Mesenchymal stem cell (in vitro differentiated cells and primary cell): ENCODE results near the gene SYNGR4.
A peak's percentile ranks its signal among the peaks of the same experiment; 100 is the strongest.

Experiments used
- DNase-seq: peaks from one replicate; pipeline ENCODE4 v3.0.0-alpha.2; 2013
- H2AFZ ChIP-seq: one replicate; pipeline ENCODE4 v1.6.1; 2013; ENCODE audit warnings: low read depth, mild to moderate bottlenecking, control low read depth, inconsistent platforms, low read length, moderate library complexity
- H2AK5ac ChIP-seq: 2 replicates; pipeline ENCODE4 v1.6.1; 2013; ENCODE audit warnings: low read length, moderate library complexity, mild to moderate bottlenecking, inconsistent platforms; ENCODE audit not compliant: severe bottlenecking
- H2BK120ac ChIP-seq: one replicate; pipeline ENCODE4 v1.6.1; 2013; ENCODE audit warnings: low read depth, mild to moderate bottlenecking, inconsistent platforms, low read length, moderate library complexity
- H2BK12ac ChIP-seq, 2 experiments: one replicate each; pipeline ENCODE4 v1.6.1; 2013; ENCODE audit warnings: inconsistent platforms in 2 of 2, low read length in 2 of 2, mild to moderate bottlenecking in 2 of 2, moderate library complexity in 2 of 2, control low read depth in 1 of 2
- H2BK15ac ChIP-seq: one replicate; pipeline ENCODE4 v1.6.1; 2013; ENCODE audit warnings: mild to moderate bottlenecking, low read depth, inconsistent platforms; ENCODE audit not compliant: poor library complexity, severe bottlenecking
- H2BK5ac ChIP-seq: 2 replicates; pipeline ENCODE4 v1.6.1; 2013; ENCODE audit warnings: low read depth, mild to moderate bottlenecking, low read length, control low read depth, inconsistent platforms; ENCODE audit not compliant: poor library complexity, severe bottlenecking
- H3K14ac ChIP-seq, 2 experiments: one replicate each; pipeline ENCODE4 v1.6.1; 2013; ENCODE audit warnings: inconsistent platforms in 2 of 2, low read length in 2 of 2, control low read depth in 1 of 2, mild to moderate bottlenecking in 1 of 2, moderate library complexity in 1 of 2
- H3K18ac ChIP-seq, 2 experiments: one replicate each; pipeline ENCODE4 v1.6.1; 2013; ENCODE audit warnings: inconsistent platforms in 2 of 2, low read length in 2 of 2, control low read depth in 1 of 2, low read depth in 1 of 2, mild to moderate bottlenecking in 1 of 2
- H3K23ac ChIP-seq, 2 experiments: one replicate each; pipeline ENCODE4 v1.6.1; 2013; ENCODE audit warnings: inconsistent platforms in 2 of 2, low read length in 2 of 2, mild to moderate bottlenecking in 2 of 2, moderate library complexity in 2 of 2, control low read depth in 1 of 2
- H3K27ac ChIP-seq: 2 replicates; pipeline ENCODE4 v1.5.1; 2013; ENCODE audit warnings: mild to moderate bottlenecking, moderate library complexity, low read length, control low read depth, inconsistent platforms; ENCODE audit not compliant: poor library complexity, severe bottlenecking
- H3K27me3 ChIP-seq, 2 experiments: 2 replicates each; pipeline versions ENCODE4 v1.6.1 to v1.7.0; 2013; ENCODE audit warnings: low read length in 2 of 2, mild to moderate bottlenecking in 2 of 2, moderate library complexity in 2 of 2, control low read depth in 1 of 2, inconsistent platforms in 1 of 2; ENCODE audit not compliant: control insufficient read depth in 1 of 2, insufficient read depth in 1 of 2
- H3K36me3 ChIP-seq, 2 experiments: 2 replicates each; pipeline versions ENCODE4 v1.6.1 to v1.7.0; 2013; ENCODE audit warnings: low read length in 2 of 2, control low read depth in 1 of 2, inconsistent platforms in 1 of 2, low read depth in 1 of 2, mild to moderate bottlenecking in 1 of 2; ENCODE audit not compliant: insufficient read depth in 2 of 2, control insufficient read depth in 1 of 2
- H3K4ac ChIP-seq, 2 experiments: one replicate each; pipeline ENCODE4 v1.6.1; 2013; ENCODE audit warnings: inconsistent platforms in 2 of 2, low read length in 2 of 2, mild to moderate bottlenecking in 2 of 2, moderate library complexity in 2 of 2, control low read depth in 1 of 2, low read depth in 1 of 2
- H3K4me1 ChIP-seq: 2 replicates; pipeline ENCODE4 v1.6.1; 2013; ENCODE audit warnings: low read depth, low read length, control low read depth; ENCODE audit not compliant: control insufficient read depth, insufficient read depth
- H3K4me2 ChIP-seq: 2 replicates; pipeline ENCODE4 v1.6.1; 2013; ENCODE audit warnings: low read length, mild to moderate bottlenecking, inconsistent platforms; ENCODE audit not compliant: poor library complexity, severe bottlenecking
- H3K4me3 ChIP-seq, 2 experiments: 2 replicates each; pipeline versions ENCODE4 v1.5.1 to v1.7.0; 2013; ENCODE audit warnings: low read length in 2 of 2, mild to moderate bottlenecking in 2 of 2, control low read depth in 1 of 2, low read depth in 1 of 2; ENCODE audit not compliant: insufficient read depth in 1 of 2
- H3K79me1 ChIP-seq: replicated peaks from 2 replicates; pipeline ENCODE4 v1.6.1; 2013; ENCODE audit warnings: mild to moderate bottlenecking, control low read depth, low read length, inconsistent platforms; ENCODE audit not compliant: poor library complexity, severe bottlenecking
- H3K9ac ChIP-seq: 2 replicates; pipeline ENCODE4 v1.7.0; 2013; ENCODE audit warnings: mild to moderate bottlenecking, low read length, moderate library complexity
- H3K9me3 ChIP-seq: 2 replicates; pipeline ENCODE4 v1.7.0; 2013; ENCODE audit warnings: mild to moderate bottlenecking, low read length; ENCODE audit not compliant: control insufficient read depth
- H4K8ac ChIP-seq: one replicate; pipeline ENCODE4 v1.6.1; 2013; ENCODE audit warnings: inconsistent platforms, mild to moderate bottlenecking, low read length, moderate library complexity
- H4K91ac ChIP-seq: one replicate; pipeline ENCODE4 v1.6.1; 2013; ENCODE audit warnings: mild to moderate bottlenecking, low read length, inconsistent platforms
- WGBS: methylation state at CpG from one replicate; pipeline ENCODE4 v1.1.7; 2013; ENCODE audit warnings: mixed read lengths; 5-methylcytosine and 5-hydroxymethylcytosine counted together

Gene SYNGR4

GRCh38 chr19:48393559-48394330 lies 29.6 kb downstream of the SYNGR4 start, which contains the start of gene GRIN2D:
TSS of gene GRIN2D (plus strand) at chr19:48393668. CDS start at chr19:48398393, 4,725 bp downstream.
- peak; percentile 66 for DNase-seq
- peak within 1 kb of the TSS; percentile 55 for H2BK15ac ChIP-seq
- no peak within 1 kb of the TSS for H3K27ac ChIP-seq
- peaks cover 42% of the 10 kb centered on the region for H3K4me1 ChIP-seq
- peak within 1 kb of the TSS; percentile 80 for H3K4me2 ChIP-seq
- H3K4ac ChIP-seq, result peak within 1 kb of the TSS; percentile 20 to 37
- peak within 1 kb of the TSS; percentile 78 to 84 for H3K18ac ChIP-seq
- peaks cover 33 to 34% of the 10 kb centered on the region in 2 experiments for H3K27me3 ChIP-seq
- H4K8ac ChIP-seq, result peak within 1 kb of the TSS; percentile 91
- H2AK5ac ChIP-seq, result no peak within 1 kb of the TSS
- peak within 1 kb of the TSS; percentile 39 to 73 for H3K4me3 ChIP-seq
- peak within 1 kb of the TSS; percentile 15 for H2BK120ac ChIP-seq
- H3K9me3 ChIP-seq, result no peaks in the 10 kb centered on the region
- peak within 1 kb of the TSS in 1 of 2 experiments; percentile 54 for H3K23ac ChIP-seq
- 3% methylated on average over 24 of the region's 40 CpGs for WGBS
- peak within 1 kb of the TSS; percentile 56 to 79 for H2BK12ac ChIP-seq
- peaks cover 8% of the 10 kb centered on the region in 2 experiments for H3K36me3 ChIP-seq
- no peak within 1 kb of the TSS for H2AFZ ChIP-seq
- peak within 1 kb of the TSS in 1 of 2 experiments; percentile 91 for H3K14ac ChIP-seq
- H3K9ac ChIP-seq, result peak within 1 kb of the TSS; percentile 54
- no peak within 1 kb of the TSS for H2BK5ac ChIP-seq
- peak within 1 kb of the TSS; percentile 74 for H4K91ac ChIP-seq
- H3K79me1 ChIP-seq, result peaks cover 3% of the 10 kb centered on the region

DNA sequence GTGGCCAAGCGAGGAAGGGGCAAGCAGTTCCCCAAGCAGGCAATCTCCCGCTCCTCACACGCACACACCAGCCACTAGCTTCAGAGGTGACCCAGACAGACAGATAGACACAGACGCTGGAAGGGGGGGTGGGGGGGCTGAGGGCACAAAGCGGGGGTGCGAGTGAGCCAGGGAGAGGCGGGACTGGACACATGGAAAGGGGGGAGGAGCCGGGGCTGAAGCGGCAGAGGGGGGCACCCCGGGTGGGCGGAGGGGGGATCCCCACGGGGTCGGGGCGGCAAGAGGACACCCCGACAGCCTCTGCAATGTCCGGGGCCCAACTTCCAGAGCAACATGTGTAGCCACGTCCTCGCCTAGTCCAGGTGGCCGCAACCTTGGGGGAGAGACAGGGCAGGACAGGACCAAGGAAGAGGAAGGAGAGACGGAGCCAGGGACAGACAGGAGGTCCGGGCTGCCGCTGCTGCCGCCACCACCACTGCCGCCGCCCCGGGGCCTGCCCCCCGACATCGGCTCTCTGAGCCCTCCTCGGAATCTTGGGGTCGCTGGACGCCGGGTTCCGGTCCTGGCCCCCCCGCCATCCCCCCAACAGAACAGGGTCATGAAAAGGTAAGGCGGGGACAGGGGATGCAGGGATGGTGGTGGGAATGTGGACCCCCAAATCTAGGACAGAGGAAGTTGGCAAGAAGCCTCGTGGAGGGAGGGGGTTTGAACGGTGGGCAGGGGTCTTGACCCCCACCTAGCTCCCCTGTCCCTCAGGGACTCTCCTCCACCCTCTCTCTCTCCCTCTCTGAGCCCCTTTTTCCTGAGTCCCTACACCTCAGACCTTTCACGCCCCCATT lies 30.4 kb downstream of the SYNGR4 start:
- WGBS, result 14% methylated on average over 22 of the region's 38 CpGs
- H3K9ac ChIP-seq, result peak overlapping the region; percentile 54
- peak overlapping the region; percentile 80 for H3K4me2 ChIP-seq

DNA sequence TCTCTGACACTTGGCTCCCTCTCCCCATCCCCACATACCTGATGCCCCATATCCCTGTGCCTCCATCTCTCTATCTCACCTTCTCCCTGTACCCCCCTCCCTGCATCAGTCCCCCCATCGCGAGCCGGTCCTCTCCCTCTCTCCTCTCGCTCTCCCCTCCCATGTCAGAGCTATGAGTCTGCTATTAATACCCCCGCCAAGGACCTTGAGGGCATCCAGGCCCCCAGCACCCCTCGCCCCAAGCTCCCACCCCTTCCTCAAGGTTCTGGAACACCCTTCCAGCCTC lies 30.9 kb downstream of the SYNGR4 start:
- Histone ChIP-seq H3K9ac (peak overlapping the region; percentile 43), H3K23ac (no peak overlapping the region), H3K18ac (peak overlapping the region in 1 of 2 experiments; percentile 38), H2AFZ (no peak overlapping the region), H2BK12ac (no peak overlapping the region), H4K91ac (no peak overlapping the region), H3K27me3 (peaks cover 33 to 34% of the 10 kb centered on the region in 2 experiments), H3K4me1 (peaks cover 37% of the 10 kb centered on the region), H3K27ac (no peak overlapping the region), H3K4ac (no peak overlapping the region), H4K8ac (no peak overlapping the region), H3K4me3 (peak overlapping the region in 1 of 2 experiments; percentile 67), H2BK120ac (no peak overlapping the region), H2BK15ac (peak overlapping the region; percentile 33), H3K79me1 (peaks cover 3% of the 10 kb centered on the region), H3K4me2 (no peak overlapping the region), H2AK5ac (no peak overlapping the region), H2BK5ac (no peak overlapping the region), H3K36me3 (no peaks in the 10 kb centered on the region), H3K9me3 (no peaks in the 10 kb centered on the region), H3K14ac (no peak overlapping the region)
- DNase-seq, result no peak
- WGBS, result 52% methylated on average over 4 of the region's 6 CpGs

More for the DNA sequence above, 30.4 kb downstream of the SYNGR4 start:
- H3K23ac ChIP-seq, result no peak overlapping the region
- H3K9me3 ChIP-seq, result no peaks in the 10 kb centered on the region
- peak overlapping the region; percentile 15 for H2BK120ac ChIP-seq
- no peak overlapping the region for H2AFZ ChIP-seq
- peak overlapping the region; percentile 20 to 22 for H3K4ac ChIP-seq
- no peak overlapping the region for H2AK5ac ChIP-seq
- peak overlapping the region; percentile 63 for H4K8ac ChIP-seq
- H2BK15ac ChIP-seq, result peak overlapping the region; percentile 55
- H3K4me3 ChIP-seq, result peak overlapping the region in 1 of 2 experiments; percentile 73
- peaks cover 3% of the 10 kb centered on the region for H3K79me1 ChIP-seq
- H2BK5ac ChIP-seq, result no peak overlapping the region
- H3K27ac ChIP-seq, result no peak overlapping the region
- H3K27me3 ChIP-seq, result peaks cover 33 to 34% of the 10 kb centered on the region in 2 experiments
- DNase-seq, result no peak
- H2BK12ac ChIP-seq, result peak overlapping the region in 1 of 2 experiments; percentile 18
- H3K4me1 ChIP-seq, result peaks cover 38% of the 10 kb centered on the region
- H4K91ac ChIP-seq, result peak overlapping the region; percentile 65
- peak overlapping the region; percentile 78 to 84 for H3K18ac ChIP-seq
- H3K36me3 ChIP-seq, result peaks cover under 1% of the 10 kb centered on the region in 2 experiments
- H3K14ac ChIP-seq, result peak overlapping the region in 1 of 2 experiments; percentile 91

DNA sequence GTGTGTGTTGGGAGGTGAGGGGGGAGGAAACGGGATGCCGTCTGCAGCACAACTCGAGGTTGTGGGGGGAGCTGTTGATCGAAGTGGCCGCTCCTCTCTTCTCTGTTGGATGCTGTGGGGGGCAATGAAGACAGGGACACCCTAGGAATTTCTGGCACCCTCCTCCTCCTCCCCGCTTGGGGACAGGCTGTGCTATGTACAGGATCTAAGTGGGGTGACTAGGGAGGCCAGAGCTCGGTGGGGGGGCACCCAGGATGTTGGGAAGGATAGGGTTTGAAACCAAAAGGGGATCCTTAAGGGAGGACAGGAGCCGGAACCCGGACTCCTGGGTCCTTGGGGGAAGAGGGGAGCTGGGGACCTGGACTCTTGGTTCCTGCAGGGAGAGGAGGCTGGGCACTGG lies 31.3 kb downstream of the SYNGR4 start:
- Histone ChIP-seq H2BK5ac (no peak overlapping the region), H3K4me3 (no peak overlapping the region), H2AFZ (no peak overlapping the region), H3K4me2 (no peak overlapping the region), H4K91ac (no peak overlapping the region), H3K18ac (no peak overlapping the region), H3K14ac (no peak overlapping the region), H3K36me3 (no peaks in the 10 kb centered on the region), H2BK12ac (no peak overlapping the region), H3K4ac (no peak overlapping the region), H3K9me3 (no peaks in the 10 kb centered on the region), H2AK5ac (no peak overlapping the region), H3K9ac (peak overlapping the region; percentile 32), H4K8ac (no peak overlapping the region), H2BK120ac (no peak overlapping the region), H3K4me1 (peaks cover 37% of the 10 kb centered on the region), H3K27me3 (peaks cover 33 to 34% of the 10 kb centered on the region in 2 experiments), H2BK15ac (no peak overlapping the region), H3K27ac (no peak overlapping the region), H3K23ac (no peak overlapping the region), H3K79me1 (peaks cover 3% of the 10 kb centered on the region)
- 60% methylated on average over 7 of the region's 9 CpGs for WGBS
- no peak for DNase-seq
